T-cell (primary cell): Measurements from ENCODE around the gene AFDN. TPM values are rescaled to one million over a fixed set of nuclear protein-coding genes. Genes with fewer than 3 reads are reported as not detected.

ENCODE experiments used
- ATAC-seq, 4 experiments: fragments of 200-7000 bp in 3 of 4; fragments of 150-1000 bp in 1 of 4; cut with Tn5 transposase; replicated peaks in 1 of 4; 1 replicate in 3 of 4; 2 replicates in 1 of 4; pipeline ENCODE4 v1.10.0; 2021; ENCODE audit warnings: moderate library complexity in 3 of 4, mild to moderate bottlenecking in 2 of 4, moderate number of reproducible peaks in 1 of 4
- CTCF ChIA-PET, 2 donors: fragments of 300-600 bp; sonication (Branson Sonifier 250); formaldehyde crosslinking; loops; one replicate each; lab custom pipeline; 2022; ENCODE audit warnings: antibody characterized with exemption in 2 of 2; lab: Charles Lee
- POLR2A ChIA-PET, 2 donors: fragments of 300-600 bp; sonication (Branson Sonifier 250); formaldehyde crosslinking; loops; one replicate each; lab custom pipeline; 2022; ENCODE audit warnings: antibody characterized with exemption in 2 of 2; lab: Charles Lee
- DNase-seq, 35 experiments: peaks; one replicate each; pipeline versions ENCODE4 v3.0.0 to v3.0.0-alpha.2; 2013 to 2023
- H3K27ac ChIP-seq: one replicate; pipeline ENCODE4 v1.5.1; 2013; ENCODE audit warnings: low read length
- H3K27me3 ChIP-seq, 2 experiments: replicated peaks in 1 of 2; 1 replicate in 1 of 2; 2 replicates in 1 of 2; pipeline versions ENCODE4 v1.6.1 to v1.7.0; 2013; ENCODE audit warnings: low read length in 1 of 2, mixed read lengths in 1 of 2; ENCODE audit not compliant: control insufficient read depth in 2 of 2, insufficient read depth in 2 of 2; ENCODE audit errors: extremely low read depth in 1 of 2
- H3K36me3 ChIP-seq, 2 donors: 1 replicate in 1 of 2; 2 replicates in 1 of 2; pipeline versions ENCODE4 v1.6.1 to v1.7.0; 2013; ENCODE audit warnings: low read length in 1 of 2; ENCODE audit not compliant: control insufficient read depth in 2 of 2, insufficient read depth in 1 of 2; ENCODE audit errors: extremely low read depth in 1 of 2
- H3K4me1 ChIP-seq, 2 experiments: 1 replicate in 1 of 2; 2 replicates in 1 of 2; pipeline versions ENCODE4 v1.6.1 to v1.7.0; 2013; ENCODE audit warnings: low read length in 2 of 2, mixed read lengths in 1 of 2; ENCODE audit not compliant: insufficient read depth in 2 of 2, control insufficient read depth in 1 of 2; ENCODE audit errors: extremely low read depth in 1 of 2
- H3K4me3 ChIP-seq, 2 donors: 1 replicate in 1 of 2; 2 replicates in 1 of 2; pipeline versions ENCODE4 v1.5.1 to v1.7.0; 2013; ENCODE audit warnings: mild to moderate bottlenecking in 2 of 2, low read length in 1 of 2, moderate library complexity in 1 of 2; ENCODE audit not compliant: control insufficient read depth in 1 of 2; ENCODE audit errors: extremely low read depth in 1 of 2
- H3K9me3 ChIP-seq: 2 replicates; pipeline ENCODE4 v1.7.0; 2013
- H3K27ac Mint-ChIP-seq, 2 donors: one replicate each; pipeline ENCODE4 v1.8.0; 2020 to 2021; ENCODE audit warnings: mild to moderate bottlenecking in 2 of 2, mixed read lengths in 2 of 2
- H3K27me3 Mint-ChIP-seq, 2 donors: one replicate each; pipeline ENCODE4 v1.8.0; 2021 to 2022; ENCODE audit warnings: mixed read lengths in 2 of 2
- H3K36me3 Mint-ChIP-seq: one replicate; pipeline ENCODE4 v1.8.0; 2021; ENCODE audit warnings: mixed read lengths
- H3K4me1 Mint-ChIP-seq, 3 donors: one replicate each; pipeline ENCODE4 v1.8.0; 2020 to 2022; ENCODE audit warnings: mixed read lengths in 3 of 3, mild to moderate bottlenecking in 1 of 3
- H3K4me3 Mint-ChIP-seq, 3 donors: one replicate each; pipeline ENCODE4 v1.8.0; 2020 to 2022; ENCODE audit warnings: mild to moderate bottlenecking in 3 of 3, mixed read lengths in 3 of 3, moderate library complexity in 3 of 3
- H3K9me3 Mint-ChIP-seq, 3 donors: one replicate each; pipeline ENCODE4 v1.8.0; 2020 to 2022; ENCODE audit warnings: mixed read lengths in 3 of 3
- WGBS: methylation state at CpG from one replicate; pipeline ENCODE4 v1.1.5; 2013; ENCODE audit warnings: missing lambda C conversion rate; ENCODE audit not compliant: insufficient coverage; 5-methylcytosine and 5-hydroxymethylcytosine counted together
- total RNA-seq, 35 experiments: library from RNA in 6 of 35; stranded (reverse) in 6 of 35; fragments of 120-200 nt in 1 of 35; gene quantifications; one replicate each; pipeline versions ENCODE4 v1.2.1 to v1.2.4 and lab custom pipeline; 2013 to 2026

The AFDN gene
- total RNA-seq, 5 donors from 2014 or later (not counting 1 experiment from before 2014, with no cell fraction given): 10.6 to 30.3 (median 20.7) TPM

- no peak overlapping the region for H3K27ac Mint-ChIP-seq
- no peaks in the 10 kb centered on the region for H3K36me3 Mint-ChIP-seq
- no peaks in the 10 kb centered on the region for H3K36me3 ChIP-seq
- no peaks in the 10 kb centered on the region for H3K9me3 Mint-ChIP-seq
- H3K4me1 Mint-ChIP-seq: no peaks in the 10 kb centered on the region
- ATAC-seq (no peak), DNase-seq (no peak)
- ChIA-PET POLR2A (no interaction called here), CTCF (no interaction called here)
- H3K4me3 Mint-ChIP-seq: no peak overlapping the region
- H3K27me3 ChIP-seq: no peaks in the 10 kb centered on the region
- no peaks in the 10 kb centered on the region for H3K4me1 ChIP-seq
- H3K9me3 ChIP-seq: no peaks in the 10 kb centered on the region
- 82% methylated on average over 5 of the region's 13 CpGs for WGBS
- H3K27me3 Mint-ChIP-seq: no peaks in the 10 kb centered on the region
- H3K4me3 ChIP-seq: no peak overlapping the region
- no peak overlapping the region for H3K27ac ChIP-seq
Measured at GRCh38 chr6:167984876-167985604, 158.3 kb downstream of the AFDN start.

- H3K4me3 ChIP-seq: no peak overlapping the region
- CTCF ChIA-PET: no interaction called here
- no peaks in the 10 kb centered on the region for H3K9me3 Mint-ChIP-seq
- no peaks in the 10 kb centered on the region for H3K27me3 Mint-ChIP-seq
- H3K27me3 ChIP-seq: no peaks in the 10 kb centered on the region
- H3K27ac ChIP-seq: no peak overlapping the region
- no peaks in the 10 kb centered on the region for H3K4me1 Mint-ChIP-seq
- DNase-seq (no peak), ATAC-seq (no peak)
- no peaks in the 10 kb centered on the region for H3K36me3 Mint-ChIP-seq
- no peaks in the 10 kb centered on the region for H3K4me1 ChIP-seq
- WGBS: 91% methylated on average over 33 of the region's 39 CpGs
- H3K9me3 ChIP-seq: no peaks in the 10 kb centered on the region
- no peak overlapping the region for H3K4me3 Mint-ChIP-seq
- no peaks in the 10 kb centered on the region for H3K36me3 ChIP-seq
- POLR2A ChIA-PET: no interaction called here
- H3K27ac Mint-ChIP-seq: no peak overlapping the region
Measured at GRCh38 chr6:167985911-167986595, 159.3 kb downstream of the AFDN start.

- DNase-seq (no peak), ATAC-seq (no peak)
- Mint-ChIP-seq H3K36me3 (no peaks in the 10 kb centered on the region), H3K4me1 (no peaks in the 10 kb centered on the region), H3K27ac (no peak overlapping the region), H3K27me3 (no peaks in the 10 kb centered on the region), H3K9me3 (no peaks in the 10 kb centered on the region), H3K4me3 (no peak overlapping the region)
- H3K4me3 ChIP-seq: no peak overlapping the region
- no peaks in the 10 kb centered on the region for H3K27me3 ChIP-seq
- ChIA-PET POLR2A (no interaction called here), CTCF (no interaction called here)
- 85% methylated on average over 29 of the region's 35 CpGs for WGBS
- no peaks in the 10 kb centered on the region for H3K36me3 ChIP-seq
- H3K9me3 ChIP-seq: no peaks in the 10 kb centered on the region
- H3K4me1 ChIP-seq: no peaks in the 10 kb centered on the region
- no peak overlapping the region for H3K27ac ChIP-seq
Measured at GRCh38 chr6:167987396-167988153, 160.9 kb downstream of the AFDN start.

- no peak overlapping the region for H3K27ac Mint-ChIP-seq
- no peaks in the 10 kb centered on the region for H3K36me3 ChIP-seq
- no peak overlapping the region for H3K4me3 ChIP-seq
- H3K4me3 Mint-ChIP-seq: no peak overlapping the region
- no peaks in the 10 kb centered on the region for H3K4me1 Mint-ChIP-seq
- DNase-seq (no peak), ATAC-seq (no peak)
- no peaks in the 10 kb centered on the region for H3K36me3 Mint-ChIP-seq
- no peaks in the 10 kb centered on the region for H3K9me3 ChIP-seq
- H3K9me3 Mint-ChIP-seq: no peaks in the 10 kb centered on the region
- H3K27ac ChIP-seq: no peak overlapping the region
- H3K4me1 ChIP-seq: no peaks in the 10 kb centered on the region
- ChIA-PET POLR2A (no interaction called here), CTCF (no interaction called here)
- H3K27me3 Mint-ChIP-seq: no peaks in the 10 kb centered on the region
- WGBS: 81% methylated on average over 3 of the region's 5 CpGs
- H3K27me3 ChIP-seq: no peaks in the 10 kb centered on the region
Measured at GRCh38 chr6:167988154-167988495, 161.4 kb downstream of the AFDN start.

- H3K9me3 ChIP-seq: no peaks in the 10 kb centered on the region
- ChIA-PET POLR2A (no interaction called here), CTCF (no interaction called here)
- Mint-ChIP-seq H3K36me3 (no peaks in the 10 kb centered on the region), H3K27ac (no peak overlapping the region), H3K9me3 (no peaks in the 10 kb centered on the region), H3K27me3 (peaks cover 2 to 3% of the 10 kb centered on the region in 2 donors), H3K4me1 (no peaks in the 10 kb centered on the region), H3K4me3 (no peak overlapping the region)
- H3K27me3 ChIP-seq: peaks cover 0 to 3% of the 10 kb centered on the region in 2 experiments
- H3K4me1 ChIP-seq: no peaks in the 10 kb centered on the region
- no peak overlapping the region for H3K27ac ChIP-seq
- WGBS: 88% methylated on average over 34 of the region's 36 CpGs
- no peak overlapping the region for H3K4me3 ChIP-seq
- no peaks in the 10 kb centered on the region for H3K36me3 ChIP-seq
- no peak for ATAC-seq
- no peak for DNase-seq
Measured at GRCh38 chr6:167988945-167989841, 162.5 kb downstream of the AFDN start.
